Loucy (cell line): ENCODE data around the gene EVI5.
A peak's percentile ranks its signal among the peaks of the same experiment; 100 is the strongest.
"Not testable (repeated sequence)": the region's sequence is repeated elsewhere in the genome, so short reads cannot be mapped to it uniquely, and the experiment has no call there.

Experiments used
- H2AFZ ChIP-seq: fragments of 200-600 bp; sonication (generic); 2 replicates; pipeline ENCODE4 v1.6.0; 2016; ENCODE audit warnings: antibody characterized with exemption, mild to moderate bottlenecking, low read length, moderate library complexity
- H3F3A ChIP-seq: fragments of 200-600 bp; 2 replicates; pipeline ENCODE4 v1.6.0; 2016; ENCODE audit warnings: antibody characterized with exemption, low read depth, mild to moderate bottlenecking
- H3K27me3 ChIP-seq: fragments of 200-600 bp; sonication (generic); 2 replicates; pipeline ENCODE4 v1.6.1; 2014; ENCODE audit warnings: low read length, mild to moderate bottlenecking; ENCODE audit not compliant: insufficient read depth, poor library complexity, severe bottlenecking
- H3K36me3 ChIP-seq: fragments of 200-600 bp; sonication (generic); 2 replicates; pipeline ENCODE4 v1.6.1; 2016; ENCODE audit warnings: low read length; ENCODE audit not compliant: insufficient read depth
- H3K4me1 ChIP-seq: fragments of 200-600 bp; sonication (generic); 2 replicates; pipeline ENCODE4 v1.5.1; 2014; ENCODE audit warnings: low read length, mild to moderate bottlenecking; ENCODE audit not compliant: insufficient read depth, poor library complexity, severe bottlenecking
- H3K4me2 ChIP-seq: fragments of 200-600 bp; sonication (generic); 2 replicates; pipeline ENCODE4 v1.6.0; 2014; ENCODE audit warnings: antibody characterized with exemption, low read length, low read depth, mild to moderate bottlenecking; ENCODE audit not compliant: poor library complexity, severe bottlenecking
- H3K4me3 ChIP-seq: fragments of 200-600 bp; sonication (generic); 2 replicates; pipeline ENCODE4 v1.5.1; 2014; ENCODE audit warnings: low read length, mild to moderate bottlenecking, mixed read lengths; ENCODE audit not compliant: poor library complexity, severe bottlenecking
- H3K79me2 ChIP-seq: fragments of 200-600 bp; sonication (generic); 2 replicates; pipeline ENCODE4 v1.6.1; 2014; ENCODE audit warnings: low read length; ENCODE audit not compliant: insufficient read depth
- H3K9ac ChIP-seq: fragments of 200-600 bp; sonication (generic); 2 replicates; pipeline ENCODE4 v1.6.0; 2014; ENCODE audit warnings: mild to moderate bottlenecking, low read depth, low read length, moderate library complexity; ENCODE audit not compliant: poor library complexity, severe bottlenecking
- H3K9me2 ChIP-seq: fragments of 200-600 bp; sonication (generic); replicated peaks from 2 replicates; pipeline ENCODE4 v1.6.1; 2016; ENCODE audit warnings: low read depth, low read length, mixed read lengths
- H3K9me3 ChIP-seq: fragments of 200-600 bp; sonication (generic); 2 replicates; pipeline ENCODE4 v1.6.1; 2014; ENCODE audit warnings: mild to moderate bottlenecking, antibody characterized with exemption, low read length, low read depth; ENCODE audit not compliant: insufficient read depth
- H4K20me1 ChIP-seq: fragments of 200-600 bp; sonication (generic); 2 replicates; pipeline ENCODE4 v1.6.0; 2014; ENCODE audit warnings: antibody characterized with exemption, low read length, mild to moderate bottlenecking; ENCODE audit not compliant: insufficient read depth, poor library complexity, severe bottlenecking
- CTCF ChIP-seq: fragments of 200-600 bp; sonication (generic); conservative IDR thresholded peaks from 2 replicates; pipeline ENCODE4 v1.5.1; 2014; ENCODE audit warnings: mild to moderate bottlenecking, antibody characterized with exemption, low read length
- EZH2phosphoT487 ChIP-seq: fragments of 200-600 bp; IDR thresholded peaks from 2 replicates; pipeline ENCODE4 v1.6.1; 2018; ENCODE audit warnings: antibody characterized with exemption, mild to moderate bottlenecking, moderate library complexity, borderline replicate concordance

EVI5 gene

GRCh38 chr1:92536980-92537884 lies 247.7 kb downstream of the EVI5 start:
- H3K27me3 ChIP-seq = no peaks in the 10 kb centered on the region
- H2AFZ ChIP-seq = no peak overlapping the region
- peak overlapping the region; percentile 74 for H3K4me2 ChIP-seq
- TF ChIP-seq EZH2phosphoT487 = no peak
- no peak for TF ChIP-seq CTCF
- H3F3A ChIP-seq = 0 out of 2 replicates have a peak, but pooled peaks cover 8% of the 10 kb centered on the region
- H3K4me1 ChIP-seq = peaks cover 51% of the 10 kb centered on the region
- H4K20me1 ChIP-seq = no peaks in the 10 kb centered on the region
- H3K79me2 ChIP-seq = no peaks in the 10 kb centered on the region
- H3K36me3 ChIP-seq = no peaks in the 10 kb centered on the region
- H3K9me3 ChIP-seq = no peaks in the 10 kb centered on the region
- H3K9ac ChIP-seq = peak overlapping the region; percentile 36
- peak overlapping the region; percentile 50 for H3K4me3 ChIP-seq
- no peaks in the 10 kb centered on the region for H3K9me2 ChIP-seq

- no peaks in the 10 kb centered on the region for H4K20me1 ChIP-seq
- peaks cover 46% of the 10 kb centered on the region for H3K4me1 ChIP-seq
Measured at GRCh38 chr1:92536211-92536979, 248.5 kb downstream of the EVI5 start.

GRCh38 chr1:92532371-92532770 lies 252.5 kb downstream of the EVI5 start:
- peaks cover 23% of the 10 kb centered on the region for H3K4me1 ChIP-seq
- H3K4me3 ChIP-seq, H2AFZ ChIP-seq, H3K9me2 ChIP-seq, H3K9ac ChIP-seq, H3K4me2 ChIP-seq, H3K79me2 ChIP-seq, H4K20me1 ChIP-seq, H3K36me3 ChIP-seq, H3K9me3 ChIP-seq, H3F3A ChIP-seq, H3K27me3 ChIP-seq: not testable (repeated sequence)

More at GRCh38 chr1:92536211-92536979, 248.5 kb downstream of the EVI5 start:
- Histone ChIP-seq H3K79me2 (no peaks in the 10 kb centered on the region), H3K27me3 (no peaks in the 10 kb centered on the region), H2AFZ (no peak overlapping the region), H3K9me2 (no peaks in the 10 kb centered on the region), H3K4me3 (peak overlapping the region; percentile 50), H3F3A (0 out of 2 replicates have a peak, but pooled peaks cover 8% of the 10 kb centered on the region), H3K9ac (no peak overlapping the region), H3K36me3 (no peaks in the 10 kb centered on the region), H3K9me3 (no peaks in the 10 kb centered on the region), H3K4me2 (peak overlapping the region; percentile 74)
- TF ChIP-seq CTCF (no peak), EZH2phosphoT487 (no peak)

GRCh38 chr1:92531939-92532338 lies 253.0 kb downstream of the EVI5 start:
- H3K4me3 ChIP-seq, H3K4me2 ChIP-seq, H2AFZ ChIP-seq, H3F3A ChIP-seq, H3K27me3 ChIP-seq, H3K9me3 ChIP-seq, H3K79me2 ChIP-seq, H3K36me3 ChIP-seq, H3K9me2 ChIP-seq, H4K20me1 ChIP-seq, H3K9ac ChIP-seq: not testable (repeated sequence)
- H3K4me1 ChIP-seq = peaks cover 18% of the 10 kb centered on the region
